NCI-H1436 (cell line): Measurements from ENCODE around the gene ZFP36.

Experiments used
- DNase-seq: peaks from one replicate; lab custom pipeline; 2025; lab: John Stamatoyannopoulos, UW

ZFP36 gene

GRCh38 chr19:39405958-39406655 lies 540 bp upstream of the ZFP36 start:
- DNase-seq = no peak

- DNase-seq = no peak
These were observed 688 bp downstream of the ZFP36 start for GRCh38 chr19:39407410-39407659.

GRCh38 chr19:39407660-39408391 lies 1.2 kb downstream of the ZFP36 start:
- no peak for DNase-seq

GRCh38 chr19:39408392-39409207 lies 2.0 kb downstream of the ZFP36 start:
- DNase-seq = no peak

- DNase-seq = peak; percentile 84
These were observed 2.8 kb downstream of the ZFP36 start for GRCh38 chr19:39409208-39410016.

- peak; percentile 16 for DNase-seq
These were observed 3.6 kb downstream of the ZFP36 start for GRCh38 chr19:39410017-39410830.

DNA sequence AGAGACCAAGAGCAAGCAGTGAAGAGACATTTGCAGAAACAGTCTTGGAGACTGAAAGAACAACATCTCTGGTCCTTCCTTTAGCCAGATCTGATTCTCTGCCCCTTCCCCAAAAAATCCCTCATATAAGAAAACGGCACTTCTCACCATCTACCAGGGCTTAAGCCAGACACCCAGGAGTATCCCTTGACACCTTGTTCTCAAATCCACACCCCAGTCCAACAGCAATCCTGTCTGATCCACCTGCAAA lies 4.1 kb downstream of the ZFP36 start:
- DNase-seq = no peak

GRCh38 chr19:39411081-39411831 lies 4.6 kb downstream of the ZFP36 start:
- DNase-seq = no peak

GRCh38 chr19:39411832-39412099 lies 5.1 kb downstream of the ZFP36 start:
- peak; percentile 85 for DNase-seq

DNA sequence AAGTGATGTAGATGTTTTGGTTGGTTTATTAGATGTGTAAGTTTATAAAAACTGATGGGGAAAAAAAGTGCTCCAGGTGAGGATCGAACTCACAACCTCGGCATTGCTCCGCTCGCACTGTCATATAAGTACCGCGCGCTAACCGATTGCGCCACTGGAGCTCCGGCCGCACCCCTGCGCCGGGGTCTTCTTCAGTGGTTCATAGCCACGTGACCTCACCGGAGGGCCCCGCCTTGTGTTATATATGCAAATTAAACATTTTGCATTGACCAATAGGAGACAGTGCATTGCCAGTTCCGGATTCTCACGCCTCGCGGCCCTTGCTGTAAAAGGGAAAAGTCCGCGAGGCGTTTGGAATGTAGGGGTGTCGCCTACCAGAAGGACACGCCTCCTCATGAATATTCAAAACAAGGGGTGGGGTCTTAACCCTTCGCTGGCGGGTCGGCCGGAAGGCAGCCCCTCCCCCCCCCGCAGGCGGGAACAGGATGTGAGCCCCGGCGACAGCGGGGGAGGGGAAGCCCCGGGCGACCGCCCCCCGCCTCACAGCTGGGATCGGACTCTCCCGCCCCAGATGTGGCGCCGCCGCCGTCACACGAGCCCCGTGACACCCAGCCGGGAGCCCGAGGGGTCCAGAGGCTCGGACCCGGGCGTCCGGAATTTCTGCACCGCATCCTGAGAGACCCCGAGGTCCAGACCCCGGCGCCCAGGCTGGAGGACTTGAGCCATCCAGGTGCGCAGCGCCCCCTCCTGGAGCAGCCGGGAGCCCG lies 5.6 kb downstream of the ZFP36 start, which contains the start of gene PLEKHG2:
Gene PLEKHG2 (plus strand): TSS at position 570 of the 767 bp plus-strand sequence. CDS start 1,418 bp downstream, outside the sequence.
- peak; percentile 98 for DNase-seq

GRCh38 chr19:39412867-39413271 lies 6.2 kb downstream of the ZFP36 start:
- no peak for DNase-seq

GRCh38 chr19:39413272-39413910 lies 6.7 kb downstream of the ZFP36 start:
- peak; percentile 62 for DNase-seq

- DNase-seq = no peak
These were observed 7.4 kb downstream of the ZFP36 start for GRCh38 chr19:39413911-39414608.

GRCh38 chr19:39415111-39416046 lies 8.7 kb downstream of the ZFP36 start:
- no peak for DNase-seq

GRCh38 chr19:39416152-39417120 lies 9.8 kb downstream of the ZFP36 start:
- DNase-seq = no peak

GRCh38 chr19:39417463-39418181 lies 11.0 kb downstream of the ZFP36 start:
- DNase-seq = no peak
